GM06990 (cell line): ENCODE measurements around the gene COL15A1.

Experiments
- DNase-seq: peaks from one replicate; pipeline ENCODE4 v3.0.0-alpha.2; 2011; ENCODE audit not compliant: insufficient read length; ENCODE audit errors: extremely low read depth
- H3K27me3 ChIP-seq: replicated peaks from 2 replicates; pipeline ENCODE4 v1.6.0; 2011; ENCODE audit warnings: low read length; ENCODE audit not compliant: control insufficient read depth, insufficient read depth
- H3K36me3 ChIP-seq: 2 replicates; pipeline ENCODE4 v1.5.1; 2011; ENCODE audit warnings: low read length; ENCODE audit not compliant: control insufficient read depth, insufficient read depth
- H3K4me3 ChIP-seq: replicated peaks from 2 replicates; pipeline ENCODE4 v1.5.1; 2011; ENCODE audit warnings: low read depth, mild to moderate bottlenecking, control low read depth, low read length
- CTCF ChIP-seq: IDR thresholded peaks from 2 replicates; pipeline ENCODE4 v1.5.1; 2011; ENCODE audit warnings: low read length, control low read depth, mild to moderate bottlenecking, inconsistent platforms; ENCODE audit not compliant: insufficient read depth, poor library complexity, severe bottlenecking

Gene COL15A1

GRCh38 chr9:98943682-98944056 is at the start of gene COL15A1:
Gene COL15A1, plus strand, starts transcription at chr9:98943907. Its CDS starts 155 bp downstream, at chr9:98944062.
- H3K4me3 ChIP-seq: no peak within 1 kb of the TSS; the same call in 1 of the 2 replicates

GRCh38 chr9:98894171-98894570 is 49.5 kb upstream of the COL15A1 start:
- TF ChIP-seq CTCF: no peak
- H3K36me3 ChIP-seq: no peaks in the 10 kb centered on the region
- no peaks in the 10 kb centered on the region for H3K27me3 ChIP-seq
- DNase-seq: no peak
- no peak overlapping the region for H3K4me3 ChIP-seq

More at GRCh38 chr9:98943682-98944056, at the start of gene COL15A1:
- no peaks in the 10 kb centered on the region for H3K36me3 ChIP-seq
- TF ChIP-seq CTCF: no peak
- DNase-seq: no peak
- no peaks in the 10 kb centered on the region; the same call in none of the 2 replicates for H3K27me3 ChIP-seq

GRCh38 chr9:98894761-98895160 is 48.9 kb upstream of the COL15A1 start:
- Histone ChIP-seq H3K27me3 (no peaks in the 10 kb centered on the region), H3K36me3 (no peaks in the 10 kb centered on the region), H3K4me3 (no peak overlapping the region)
- no peak for DNase-seq
- no peak for TF ChIP-seq CTCF

- DNase-seq: no peak
- no peak overlapping the region for H3K4me3 ChIP-seq
- H3K36me3 ChIP-seq: no peaks in the 10 kb centered on the region
- TF ChIP-seq CTCF: no peak
- no peaks in the 10 kb centered on the region for H3K27me3 ChIP-seq
Measured at GRCh38 chr9:98896632-98897031, 47.1 kb upstream of the COL15A1 start.

GRCh38 chr9:98897745-98898144 is 46.0 kb upstream of the COL15A1 start:
- DNase-seq: no peak
- no peaks in the 10 kb centered on the region for H3K36me3 ChIP-seq
- no peaks in the 10 kb centered on the region for H3K27me3 ChIP-seq
- no peak for TF ChIP-seq CTCF
- H3K4me3 ChIP-seq: no peak overlapping the region

GRCh38 chr9:98899408-98900056 is 44.2 kb upstream of the COL15A1 start:
- H3K4me3 ChIP-seq: no peak overlapping the region
- no peak for DNase-seq
- no peak for TF ChIP-seq CTCF
- no peaks in the 10 kb centered on the region for H3K27me3 ChIP-seq
- no peaks in the 10 kb centered on the region for H3K36me3 ChIP-seq
